ENCODE data around the gene GMEB1. TPM values are rescaled to one million over a fixed set of nuclear protein-coding genes. Genes with fewer than 3 reads are reported as not detected.
"Not testable (repeated sequence)": the region's sequence is repeated elsewhere in the genome, so short reads cannot be mapped to it uniquely, and the experiment has no call there.

GMEB1 gene
- total RNA-seq, 1 donor, result 12.7 TPM

DNA sequence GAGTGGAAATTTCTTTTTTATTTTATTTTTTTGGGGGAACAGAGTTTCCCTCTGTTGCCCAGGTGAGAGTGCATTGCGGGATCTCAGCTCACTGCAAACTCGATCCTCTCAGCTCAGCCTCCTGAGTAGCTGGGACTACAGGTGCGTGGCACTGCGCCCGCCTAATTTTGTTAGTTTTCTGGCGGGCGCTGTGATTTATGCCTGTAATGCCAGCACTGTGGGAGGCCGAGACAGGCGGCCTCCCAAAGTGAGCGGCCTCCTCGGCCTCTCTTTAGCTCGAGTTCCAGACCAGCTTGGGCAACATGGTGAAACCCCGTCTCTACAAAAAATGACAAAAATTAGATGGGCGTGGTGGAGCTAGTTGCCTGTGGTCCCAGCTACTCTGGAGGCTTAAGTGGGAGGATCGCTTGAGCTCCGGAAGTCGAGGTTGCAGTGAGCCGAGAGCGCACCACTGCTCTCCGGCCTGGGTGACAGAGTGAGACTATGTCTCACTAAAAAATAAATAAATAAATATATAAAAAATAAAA, 2.7 kb downstream of the GMEB1 start:
- no peak for DNase-seq (ENCODE audit: low read depth in 2 of 3, low spot score in 2 of 3)

DNA sequence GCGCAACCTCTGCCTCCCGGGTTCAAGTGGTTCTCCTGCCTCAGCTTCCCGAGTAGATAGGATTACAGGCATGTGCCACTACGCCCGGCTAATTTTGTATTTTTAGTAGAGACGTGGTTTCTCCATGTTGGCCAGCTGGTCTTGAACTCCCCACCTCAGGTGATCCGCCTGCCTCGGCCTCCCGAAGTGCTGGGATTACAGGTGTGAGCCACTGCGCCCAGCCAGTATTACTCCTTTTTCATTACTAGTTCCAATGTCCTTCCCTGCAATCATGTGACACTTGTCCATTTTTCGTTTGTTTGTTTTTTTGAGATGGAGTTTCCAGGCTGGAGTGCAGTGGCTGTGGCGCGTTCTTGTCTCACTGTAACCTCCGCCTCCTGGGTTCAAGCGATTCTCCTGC, 4.4 kb downstream of the GMEB1 start:
- not testable (repeated sequence) for DNase-seq (ENCODE audit: low read depth in 2 of 3, low spot score in 2 of 3)

DNA sequence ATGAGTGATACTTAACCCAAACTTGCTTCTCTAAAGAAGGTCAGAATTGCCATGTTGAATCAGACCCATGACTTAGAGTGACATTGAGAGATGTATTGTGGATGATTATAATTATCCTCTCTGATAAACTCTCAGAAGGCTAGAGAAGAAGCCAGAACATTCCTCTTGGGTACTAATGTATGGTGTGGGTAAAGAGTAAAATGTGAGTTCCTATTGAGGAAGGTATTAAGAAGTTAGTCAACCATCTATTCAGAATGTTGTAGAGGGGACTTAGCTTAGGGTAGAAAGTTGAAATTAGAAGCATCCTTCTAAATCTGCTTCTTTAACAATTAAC, 7.3 kb downstream of the GMEB1 start:
- no peak for DNase-seq (ENCODE audit: low read depth in 2 of 3, low spot score in 2 of 3)

DNA sequence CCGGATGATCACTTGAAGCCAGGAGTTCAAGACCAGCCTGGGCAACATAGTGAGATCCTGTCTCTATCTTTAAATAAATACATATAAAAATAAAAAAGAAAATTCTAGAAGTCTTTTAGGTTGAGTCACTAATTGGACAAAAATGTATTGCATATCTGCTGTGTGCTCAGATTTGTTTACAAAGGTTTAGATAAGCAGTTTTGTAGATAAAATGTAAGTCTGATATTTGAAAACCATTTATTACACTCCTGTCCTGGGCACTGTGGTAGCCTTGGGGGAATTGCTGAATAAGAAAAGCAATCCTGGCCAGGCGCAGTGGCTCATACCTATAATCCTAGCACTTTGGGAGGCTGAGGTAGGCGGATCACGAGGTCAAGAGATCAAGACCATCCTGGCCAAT, 11.6 kb downstream of the GMEB1 start:
- no peak for DNase-seq (ENCODE audit: low read depth in 2 of 3, low spot score in 2 of 3)

DNA sequence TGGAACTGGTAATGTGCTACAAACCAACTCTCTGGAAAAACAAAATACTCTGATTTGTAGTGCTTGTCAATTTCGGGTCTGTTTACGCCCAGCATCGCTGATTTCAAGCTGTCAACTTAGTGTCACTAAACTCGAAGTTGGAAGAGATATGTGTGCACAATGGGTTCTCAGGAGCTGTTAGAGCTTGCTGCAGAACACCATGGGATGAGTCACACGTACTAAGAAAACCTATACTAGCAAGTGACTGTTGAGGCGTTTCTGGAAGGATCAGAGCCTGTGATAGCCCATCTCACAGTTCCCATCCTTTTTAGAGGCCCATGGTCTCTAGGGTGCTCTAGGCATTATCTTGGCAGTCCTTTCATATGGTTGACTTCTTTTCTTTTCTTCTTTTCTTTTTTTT, 14.3 kb downstream of the GMEB1 start:
- DNase-seq (ENCODE audit: low read depth in 2 of 3, low spot score in 2 of 3), result no peak

DNA sequence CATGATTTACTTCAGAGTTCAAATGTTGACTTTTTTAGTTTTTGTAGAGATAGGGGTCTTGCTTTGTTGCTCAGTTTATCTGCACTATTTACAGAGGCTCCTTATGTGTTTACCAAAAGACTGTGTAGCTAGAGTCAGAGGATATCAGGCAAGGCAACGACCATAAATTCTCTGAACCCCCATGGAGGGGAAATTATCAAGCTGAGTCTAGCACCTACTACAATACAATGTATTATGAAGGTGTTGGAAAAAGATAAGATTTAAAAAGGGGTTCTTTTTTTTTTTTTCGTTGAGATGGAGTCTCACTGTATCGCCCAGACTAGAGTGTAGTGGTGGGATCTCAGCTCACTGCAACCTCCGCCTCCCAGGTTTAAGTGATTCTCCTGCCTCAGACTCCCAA, 16.4 kb downstream of the GMEB1 start:
- no peak for DNase-seq (ENCODE audit: low read depth in 2 of 3, low spot score in 2 of 3)

DNA sequence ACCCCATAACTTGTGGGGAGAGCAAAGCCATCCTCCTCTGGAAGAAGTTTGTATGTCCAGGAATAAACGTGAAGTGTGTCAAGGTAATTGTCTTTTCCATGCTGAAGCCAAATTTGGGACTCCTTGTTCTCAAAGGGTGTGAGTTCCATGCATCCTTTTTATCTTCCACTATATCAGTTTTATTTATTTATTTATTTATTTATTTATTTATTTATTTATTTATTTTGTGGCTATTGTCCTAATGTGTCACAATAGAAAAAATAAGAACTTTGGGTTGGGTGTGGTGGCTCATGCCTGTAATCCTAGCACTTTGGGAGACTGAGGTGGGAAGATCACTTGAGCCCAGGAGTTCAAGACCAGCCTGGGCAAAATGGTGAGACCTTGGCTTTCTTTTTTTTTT, 23.0 kb downstream of the GMEB1 start:
- DNase-seq (ENCODE audit: low read depth in 2 of 3, low spot score in 2 of 3), result not testable (repeated sequence)

DNA sequence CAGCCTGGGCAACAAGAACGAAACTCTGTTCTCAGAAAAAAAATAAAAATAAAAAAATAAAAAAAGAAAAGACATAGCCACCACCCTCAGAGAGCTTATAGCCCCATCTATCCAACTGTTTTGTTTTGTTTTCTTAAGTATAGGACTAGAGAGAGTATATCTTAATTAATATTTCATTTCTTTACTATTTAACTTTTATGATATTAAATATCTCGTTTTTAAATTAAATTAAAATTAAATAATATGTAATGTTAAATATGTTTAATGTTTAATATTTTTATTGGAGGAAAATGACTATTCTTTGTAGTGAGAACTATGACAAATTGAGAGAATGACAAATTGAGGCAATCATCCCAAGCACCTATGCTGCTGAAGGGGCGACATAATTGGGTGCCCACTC, 35.0 kb downstream of the GMEB1 start:
- no peak for DNase-seq (ENCODE audit: low read depth in 2 of 3, low spot score in 2 of 3)

DNA sequence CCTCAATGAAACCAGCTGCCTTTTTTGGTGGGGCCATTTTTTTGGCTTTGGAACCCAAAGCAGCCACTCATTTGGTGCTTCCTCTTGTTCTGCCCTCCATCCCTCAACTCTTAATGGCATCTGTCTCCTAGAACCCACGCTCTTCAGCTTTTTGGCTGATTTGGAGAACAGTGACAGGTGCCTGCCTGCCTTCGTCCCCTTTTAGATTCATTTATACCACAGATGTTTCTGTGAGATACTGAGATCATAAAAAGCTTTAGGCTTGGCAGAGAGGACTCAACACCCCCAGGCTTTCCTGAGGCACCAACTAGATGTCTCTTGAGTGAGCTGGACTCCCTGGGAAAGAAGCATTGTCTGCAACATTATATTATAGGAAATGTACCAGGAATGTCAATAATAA, 47.8 kb downstream of the GMEB1 start:
- DNase-seq (ENCODE audit: low read depth in 2 of 3, low spot score in 2 of 3), result peak in 1 of 3 donors; percentile 15

DNA sequence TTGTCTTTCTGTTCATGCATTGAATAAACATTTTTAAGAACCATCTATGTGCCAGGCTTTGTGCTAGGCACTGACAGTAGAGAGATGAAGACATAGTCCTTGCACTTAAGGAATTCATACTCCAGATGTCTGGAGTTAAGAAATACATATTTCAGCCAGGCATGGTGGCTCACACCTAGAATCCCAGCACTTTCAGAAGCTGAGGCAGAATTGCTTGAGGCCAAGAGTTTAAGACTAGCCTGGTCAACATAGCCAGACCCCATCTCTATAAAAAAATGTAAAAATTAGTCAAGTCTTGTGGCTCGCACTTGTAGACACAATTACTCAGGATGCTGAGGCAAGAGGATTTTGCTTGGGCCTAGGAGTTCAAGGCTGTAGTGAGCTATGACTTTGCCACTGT, 49.6 kb downstream of the GMEB1 start:
- no peak for DNase-seq (ENCODE audit: low read depth in 2 of 3, low spot score in 2 of 3)

DNA sequence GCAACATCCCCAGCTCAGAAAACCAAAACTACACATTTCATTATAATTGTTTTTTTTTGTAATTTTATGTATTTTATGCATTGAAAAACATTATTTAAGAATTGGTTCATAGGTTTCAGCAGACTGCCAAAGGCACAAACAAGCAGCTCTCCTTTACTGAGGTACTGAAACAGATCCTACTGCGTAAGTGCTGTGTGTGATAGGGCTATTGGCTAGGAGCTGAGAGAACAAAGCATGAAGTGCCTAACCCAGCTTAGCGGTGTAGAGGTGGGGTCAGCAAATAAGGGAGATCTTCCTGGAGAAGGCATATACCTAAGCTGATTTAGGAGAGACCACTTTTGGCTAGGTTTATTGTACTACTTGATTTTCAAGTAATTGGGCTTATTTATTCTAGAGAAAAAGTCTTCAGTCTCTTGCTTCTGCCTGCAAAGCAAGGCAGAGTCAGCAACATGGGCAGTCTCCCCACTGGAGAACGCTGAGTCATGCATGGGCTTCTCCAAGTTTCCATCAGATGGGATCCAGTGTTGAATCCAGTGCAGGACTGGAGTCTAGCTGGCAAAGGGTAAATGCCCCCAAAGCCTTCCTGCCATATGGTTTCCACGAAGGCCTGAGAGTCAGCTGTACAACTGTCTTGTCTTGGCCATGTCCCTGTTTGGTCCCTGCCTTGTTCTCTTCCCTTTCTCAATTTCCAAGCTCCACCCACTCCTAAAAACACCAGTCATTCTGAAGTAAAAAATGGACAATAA, 50.2 kb downstream of the GMEB1 start:
- no peak for DNase-seq (ENCODE audit: low read depth in 2 of 3, low spot score in 2 of 3)

DNA sequence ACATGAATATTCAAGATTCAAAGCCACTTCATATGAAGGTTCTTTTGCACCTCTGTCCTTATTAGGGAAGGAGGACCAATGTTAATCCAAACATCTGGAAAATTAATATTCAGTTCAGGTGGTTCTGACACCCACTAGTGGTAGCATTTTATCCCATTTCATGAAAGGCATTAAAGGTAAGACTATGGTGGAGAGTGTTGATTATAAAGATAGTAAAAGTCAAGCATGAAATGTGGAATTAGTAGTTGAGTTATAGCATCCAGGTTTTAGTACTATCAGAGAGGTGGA, 50.7 kb downstream of the GMEB1 start:
- DNase-seq (ENCODE audit: low read depth in 2 of 3, low spot score in 2 of 3), result no peak

DNA sequence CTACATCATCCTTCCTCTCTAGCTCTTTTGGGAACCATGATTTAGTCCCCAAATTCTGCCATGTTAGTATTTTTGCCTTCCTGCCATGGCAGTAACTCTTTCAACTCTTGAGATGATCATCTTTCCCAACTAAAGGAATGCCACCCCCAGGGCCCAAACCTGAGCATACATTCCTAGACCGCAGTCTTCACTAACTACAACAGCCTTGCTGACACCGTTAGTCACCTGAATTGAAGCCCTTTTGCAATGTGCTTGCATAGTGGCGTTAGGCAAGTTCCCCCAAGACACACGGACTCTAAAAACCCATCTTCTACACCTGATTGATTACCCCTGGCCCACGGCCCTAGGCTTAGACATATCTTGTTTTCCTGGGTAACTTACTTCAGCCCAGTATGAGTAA, 51.8 kb downstream of the GMEB1 start:
- DNase-seq (ENCODE audit: low read depth in 2 of 3, low spot score in 2 of 3), result no peak

DNA sequence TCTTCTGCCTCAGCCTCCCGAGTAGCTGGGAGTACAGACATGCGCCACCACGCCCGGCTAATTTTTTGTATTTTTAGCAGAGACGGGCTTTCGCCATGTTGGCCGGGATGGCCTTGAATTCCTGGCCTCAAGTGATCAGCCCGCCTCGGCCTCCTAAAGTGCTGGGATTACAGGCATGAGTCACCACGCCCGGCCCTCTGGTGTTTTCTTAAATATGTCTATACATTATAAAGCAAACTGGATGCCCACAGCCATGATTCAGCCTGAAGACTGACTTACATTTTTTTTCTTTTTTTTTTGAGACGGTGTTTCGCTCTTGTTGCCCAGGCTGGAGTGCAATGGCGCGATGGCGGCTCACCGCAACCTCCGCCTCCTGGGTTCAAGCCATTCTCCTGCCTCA, 53.3 kb downstream of the GMEB1 start:
- not testable (repeated sequence) for DNase-seq (ENCODE audit: low read depth in 2 of 3, low spot score in 2 of 3)

DNA sequence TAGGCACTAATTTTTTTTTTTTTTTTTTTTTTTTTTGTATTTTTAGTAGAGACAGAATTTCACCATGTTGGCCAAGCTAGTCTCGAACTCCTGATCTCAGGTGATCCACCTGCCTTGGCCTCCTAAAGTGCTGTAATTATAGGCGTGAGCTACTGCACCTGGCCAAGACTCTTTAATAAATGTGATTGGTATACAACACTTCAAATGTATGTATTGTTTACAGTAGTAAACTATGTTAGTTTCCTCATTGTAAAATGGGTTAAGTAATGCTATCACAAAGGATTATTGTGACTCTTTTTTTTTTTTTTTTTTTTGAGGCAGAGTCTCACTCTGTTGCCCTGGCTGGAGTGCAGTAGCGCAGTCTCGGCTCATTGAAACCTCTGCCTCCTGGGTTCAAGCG, 56.8 kb downstream of the GMEB1 start:
- DNase-seq (ENCODE audit: low read depth in 2 of 3, low spot score in 2 of 3), result not testable (repeated sequence)

DNA sequence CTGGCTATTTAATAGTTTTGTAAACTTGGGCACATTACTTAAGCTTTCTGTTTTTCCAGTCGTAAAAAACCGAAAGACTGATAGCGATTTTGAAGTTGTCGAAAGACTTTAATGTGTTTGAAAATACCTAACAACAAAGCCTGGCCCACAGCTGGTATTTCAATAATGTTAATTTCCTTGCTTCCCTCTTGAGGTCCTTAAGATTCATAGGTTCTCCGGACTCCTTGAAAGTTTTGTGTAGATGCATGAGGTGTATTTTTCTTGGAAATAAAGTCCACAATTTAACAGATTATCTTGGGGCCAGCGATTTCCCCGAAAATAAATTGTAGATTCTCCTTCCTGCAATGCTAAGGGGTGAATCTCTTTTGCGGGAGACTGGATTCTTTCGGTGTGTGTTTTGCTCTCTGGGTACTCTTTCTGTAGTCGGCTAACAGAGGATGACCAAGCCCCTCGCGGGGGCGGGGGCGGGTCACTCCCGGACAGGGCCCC, 67.4 kb downstream of the GMEB1 start:
- no peak for DNase-seq (ENCODE audit: low read depth in 2 of 3, low spot score in 2 of 3)

DNA sequence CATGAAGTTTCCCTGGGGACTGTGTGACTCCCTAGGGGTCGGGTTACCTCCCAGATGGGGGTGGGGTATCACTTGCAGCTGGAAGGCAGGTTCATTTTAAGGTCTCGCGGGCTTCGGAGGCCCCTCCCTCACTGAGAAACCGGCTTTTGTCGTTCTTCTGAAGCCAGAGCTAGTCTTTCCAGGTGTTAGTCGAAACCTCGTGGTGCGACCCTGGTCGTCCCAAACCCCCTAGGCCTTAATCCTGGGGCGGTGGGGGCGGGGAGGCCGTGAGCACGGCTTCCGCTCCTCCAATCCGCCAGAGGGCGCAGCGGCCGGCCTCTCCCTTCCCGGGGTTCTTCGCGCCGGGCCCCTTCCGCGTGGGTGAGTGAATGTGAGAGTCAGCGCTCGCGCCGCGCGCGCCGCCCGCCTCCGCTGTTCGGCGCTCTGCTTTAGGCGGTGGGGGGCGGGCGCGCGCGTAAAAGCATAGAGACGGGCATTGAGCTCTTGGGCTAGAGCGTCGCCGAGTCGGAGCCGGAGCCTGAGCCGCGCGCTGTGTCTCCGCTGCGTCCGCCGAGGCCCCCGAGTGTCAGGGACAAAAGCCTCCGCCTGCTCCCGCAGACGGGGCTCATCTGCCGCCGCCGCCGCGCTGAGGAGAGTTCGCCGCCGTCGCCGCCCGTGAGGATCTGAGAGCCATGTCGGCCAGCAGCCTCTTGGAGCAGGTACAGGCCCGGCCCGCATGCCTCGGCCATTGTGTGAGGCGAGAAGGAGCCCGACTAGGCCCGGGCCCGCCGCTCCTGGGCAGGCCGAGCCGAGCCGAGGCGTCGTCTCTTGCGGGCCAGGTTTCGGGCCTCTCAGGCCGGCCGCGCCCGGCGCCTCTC, 68.1 kb downstream of the GMEB1 start, which contains the start of gene YTHDF2:
YTHDF2 (plus strand) TSS at position 491 of the 857 bp plus-strand sequence; CDS start at position 672, 181 bp downstream.
- DNase-seq (ENCODE audit: low read depth in 2 of 3, low spot score in 2 of 3), result peak; percentile 97 to 99 (median 99)

DNA sequence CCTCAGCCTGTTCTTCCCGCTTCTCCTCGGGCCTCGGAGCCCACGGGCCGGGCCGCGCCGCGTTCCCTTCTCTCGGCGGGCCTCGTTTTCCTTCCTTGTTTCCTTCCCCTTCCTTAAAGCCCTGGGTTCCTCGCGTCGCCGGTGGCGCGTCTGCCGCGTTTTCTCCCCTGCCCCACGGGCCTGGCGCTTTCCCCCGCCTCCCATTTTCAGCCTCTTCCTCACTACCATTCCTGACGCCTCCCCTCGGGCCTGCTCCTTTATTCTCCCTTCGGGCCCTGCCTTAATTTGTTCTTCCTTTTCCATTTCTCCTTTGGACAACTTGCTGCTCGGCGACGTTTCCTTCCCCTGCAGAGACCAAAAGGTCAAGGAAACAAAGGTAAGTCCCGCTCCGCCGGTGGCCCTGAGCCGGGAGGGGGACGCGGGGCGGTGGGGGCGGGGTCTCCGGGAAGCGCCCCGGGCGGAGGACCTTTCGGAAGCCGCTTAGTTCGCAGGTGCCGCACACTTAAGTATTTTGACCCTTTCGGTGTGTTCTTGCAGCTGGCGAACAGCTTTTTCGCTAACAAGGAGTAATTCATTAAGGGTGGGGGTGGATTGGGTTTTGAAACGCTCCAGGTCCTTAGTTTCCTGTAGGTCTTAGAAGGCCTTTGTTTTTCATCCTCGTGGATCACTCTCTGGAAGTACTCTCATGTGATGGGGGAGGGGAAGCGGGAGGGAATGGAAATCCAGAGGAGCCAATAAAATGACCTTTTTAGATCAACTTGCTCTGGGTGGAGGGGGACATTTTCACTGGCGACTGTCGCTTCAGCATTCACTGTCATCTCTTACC, 68.9 kb downstream of the GMEB1 start:
- DNase-seq (ENCODE audit: low read depth in 2 of 3, low spot score in 2 of 3), result peak; percentile 7 to 37 (median 29)

DNA sequence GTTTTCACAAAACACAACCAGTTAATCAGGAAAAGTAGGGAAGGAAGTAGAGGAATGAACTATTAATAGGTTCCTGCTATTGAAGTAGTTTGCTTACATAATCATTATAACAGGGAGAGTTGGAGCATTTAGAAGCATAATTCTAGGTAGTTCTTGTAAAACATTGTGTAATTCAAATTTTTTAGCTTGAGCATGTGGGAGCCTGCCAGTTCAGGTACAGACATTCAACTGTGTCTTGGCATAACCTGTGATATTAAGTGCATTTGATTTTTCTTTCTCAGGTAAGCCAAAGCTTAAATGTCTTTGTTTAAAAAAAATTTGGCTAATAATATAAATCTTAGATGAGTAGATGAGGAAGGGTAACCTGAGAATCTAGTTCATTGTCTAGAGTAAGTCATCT, 71.5 kb downstream of the GMEB1 start:
- DNase-seq (ENCODE audit: low read depth in 2 of 3, low spot score in 2 of 3), result no peak

DNA sequence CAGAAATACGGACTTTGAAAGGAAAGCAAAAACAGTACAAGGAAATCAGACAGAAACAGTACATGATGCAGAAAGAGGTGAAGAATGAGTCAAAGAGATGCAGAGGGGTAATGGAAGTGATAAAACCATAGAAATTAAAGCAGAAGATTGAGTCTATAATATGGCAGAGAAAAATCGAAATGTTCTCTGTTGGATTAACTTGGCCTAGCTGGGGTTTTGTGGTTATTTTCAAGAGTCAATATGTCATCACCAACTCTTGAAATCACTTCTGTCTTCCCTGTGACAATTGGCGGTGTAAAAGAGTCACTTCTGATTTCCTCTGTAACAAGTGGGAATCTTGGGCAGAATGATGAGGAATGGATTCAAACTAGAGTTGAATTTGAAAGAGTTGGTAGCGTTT, 75.6 kb downstream of the GMEB1 start:
- DNase-seq (ENCODE audit: low read depth in 2 of 3, low spot score in 2 of 3), result no peak

DNA sequence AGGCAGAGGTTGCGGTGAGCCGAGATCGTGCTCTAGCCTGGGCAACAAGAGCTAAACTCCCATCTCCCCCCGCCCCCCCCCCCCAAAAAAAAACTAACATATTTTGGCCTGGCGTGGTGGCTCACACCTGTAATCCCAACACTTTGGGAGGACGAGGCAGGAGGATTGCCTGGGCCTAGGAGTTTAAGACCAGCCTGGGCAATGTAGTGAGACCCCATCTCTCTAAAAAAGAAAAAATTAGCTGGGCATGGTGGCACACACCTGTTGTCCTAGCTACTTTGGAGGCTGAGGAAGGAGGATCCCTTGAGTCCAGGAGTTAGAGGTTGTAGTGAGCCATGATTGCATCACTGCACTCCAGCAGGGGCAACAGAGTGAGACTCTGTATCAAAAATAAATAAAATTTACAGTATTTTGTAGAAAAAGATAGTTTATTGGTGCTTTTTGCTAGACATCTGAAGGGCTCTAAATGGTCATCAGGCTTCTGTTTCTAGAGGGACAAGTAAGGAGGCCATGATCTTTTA, 77.1 kb downstream of the GMEB1 start:
- DNase-seq (ENCODE audit: low read depth in 2 of 3, low spot score in 2 of 3), result no peak

Measured in hematopoietic multipotent progenitor cell (in vitro differentiated cells).